T-cell (primary cell): Measurements from ENCODE around the gene FNIP2. TPM values are rescaled to one million over a fixed set of nuclear protein-coding genes. Genes with fewer than 3 reads are reported as not detected.

Source experiments
- ATAC-seq, 4 experiments: fragments of 200-7000 bp in 3 of 4; fragments of 150-1000 bp in 1 of 4; cut with Tn5 transposase; replicated peaks in 1 of 4; 1 replicate in 3 of 4; 2 replicates in 1 of 4; pipeline ENCODE4 v1.10.0; 2021; ENCODE audit warnings: moderate library complexity in 3 of 4, mild to moderate bottlenecking in 2 of 4, moderate number of reproducible peaks in 1 of 4
- CTCF ChIA-PET, 2 donors: fragments of 300-600 bp; sonication (Branson Sonifier 250); formaldehyde crosslinking; loops; one replicate each; lab custom pipeline; 2022; ENCODE audit warnings: antibody characterized with exemption in 2 of 2; lab: Charles Lee
- POLR2A ChIA-PET, 2 donors: fragments of 300-600 bp; sonication (Branson Sonifier 250); formaldehyde crosslinking; loops; one replicate each; lab custom pipeline; 2022; ENCODE audit warnings: antibody characterized with exemption in 2 of 2; lab: Charles Lee
- DNase-seq, 35 experiments: peaks; one replicate each; pipeline versions ENCODE4 v3.0.0 to v3.0.0-alpha.2; 2013 to 2023
- H3K27ac ChIP-seq: one replicate; pipeline ENCODE4 v1.5.1; 2013; ENCODE audit warnings: low read length
- H3K27me3 ChIP-seq, 2 experiments: replicated peaks in 1 of 2; 1 replicate in 1 of 2; 2 replicates in 1 of 2; pipeline versions ENCODE4 v1.6.1 to v1.7.0; 2013; ENCODE audit warnings: low read length in 1 of 2, mixed read lengths in 1 of 2; ENCODE audit not compliant: control insufficient read depth in 2 of 2, insufficient read depth in 2 of 2; ENCODE audit errors: extremely low read depth in 1 of 2
- H3K36me3 ChIP-seq, 2 donors: 1 replicate in 1 of 2; 2 replicates in 1 of 2; pipeline versions ENCODE4 v1.6.1 to v1.7.0; 2013; ENCODE audit warnings: low read length in 1 of 2; ENCODE audit not compliant: control insufficient read depth in 2 of 2, insufficient read depth in 1 of 2; ENCODE audit errors: extremely low read depth in 1 of 2
- H3K4me1 ChIP-seq, 2 experiments: 1 replicate in 1 of 2; 2 replicates in 1 of 2; pipeline versions ENCODE4 v1.6.1 to v1.7.0; 2013; ENCODE audit warnings: low read length in 2 of 2, mixed read lengths in 1 of 2; ENCODE audit not compliant: insufficient read depth in 2 of 2, control insufficient read depth in 1 of 2; ENCODE audit errors: extremely low read depth in 1 of 2
- H3K4me3 ChIP-seq, 2 donors: 1 replicate in 1 of 2; 2 replicates in 1 of 2; pipeline versions ENCODE4 v1.5.1 to v1.7.0; 2013; ENCODE audit warnings: mild to moderate bottlenecking in 2 of 2, low read length in 1 of 2, moderate library complexity in 1 of 2; ENCODE audit not compliant: control insufficient read depth in 1 of 2; ENCODE audit errors: extremely low read depth in 1 of 2
- H3K9me3 ChIP-seq: 2 replicates; pipeline ENCODE4 v1.7.0; 2013
- H3K27ac Mint-ChIP-seq, 2 donors: one replicate each; pipeline ENCODE4 v1.8.0; 2020 to 2021; ENCODE audit warnings: mild to moderate bottlenecking in 2 of 2, mixed read lengths in 2 of 2
- H3K27me3 Mint-ChIP-seq, 2 donors: one replicate each; pipeline ENCODE4 v1.8.0; 2021 to 2022; ENCODE audit warnings: mixed read lengths in 2 of 2
- H3K36me3 Mint-ChIP-seq: one replicate; pipeline ENCODE4 v1.8.0; 2021; ENCODE audit warnings: mixed read lengths
- H3K4me1 Mint-ChIP-seq, 3 donors: one replicate each; pipeline ENCODE4 v1.8.0; 2020 to 2022; ENCODE audit warnings: mixed read lengths in 3 of 3, mild to moderate bottlenecking in 1 of 3
- H3K4me3 Mint-ChIP-seq, 3 donors: one replicate each; pipeline ENCODE4 v1.8.0; 2020 to 2022; ENCODE audit warnings: mild to moderate bottlenecking in 3 of 3, mixed read lengths in 3 of 3, moderate library complexity in 3 of 3
- H3K9me3 Mint-ChIP-seq, 3 donors: one replicate each; pipeline ENCODE4 v1.8.0; 2020 to 2022; ENCODE audit warnings: mixed read lengths in 3 of 3
- WGBS: methylation state at CpG from one replicate; pipeline ENCODE4 v1.1.5; 2013; ENCODE audit warnings: missing lambda C conversion rate; ENCODE audit not compliant: insufficient coverage; 5-methylcytosine and 5-hydroxymethylcytosine counted together
- total RNA-seq, 35 experiments: library from RNA in 6 of 35; stranded (reverse) in 6 of 35; fragments of 120-200 nt in 1 of 35; gene quantifications; one replicate each; pipeline versions ENCODE4 v1.2.1 to v1.2.4 and lab custom pipeline; 2013 to 2026

FNIP2 gene
- total RNA-seq, 5 donors from 2014 or later (not counting 1 experiment from before 2014, with no cell fraction given) = 6.7 to 11.1 (median 10.7) TPM

- H3K9me3 ChIP-seq = no peaks in the 10 kb centered on the region
- peaks cover 11 to 34% of the 10 kb centered on the region in 2 experiments for H3K4me1 ChIP-seq
- Mint-ChIP-seq H3K27ac (no peak overlapping the region), H3K36me3 (peaks cover 46% of the 10 kb centered on the region), H3K27me3 (no peaks in the 10 kb centered on the region), H3K4me1 (peaks cover 36 to 43% (median 38%) of the 10 kb centered on the region in 3 donors), H3K4me3 (no peak overlapping the region), H3K9me3 (no peaks in the 10 kb centered on the region)
- DNase-seq = no peak
- no peaks in the 10 kb centered on the region for H3K27me3 ChIP-seq
- H3K27ac ChIP-seq = no peak overlapping the region
- ChIA-PET POLR2A (no interaction called here), CTCF (no interaction called here)
- no CpG with 5 or more reads among the region's 2 CpGs for WGBS
- no peak overlapping the region for H3K4me3 ChIP-seq
- H3K36me3 ChIP-seq = no peaks in the 10 kb centered on the region
- ATAC-seq = no peak
Measured at GRCh38 chr4:158829254-158829653, 60.4 kb downstream of the FNIP2 start.

- H3K4me1 Mint-ChIP-seq = peaks cover 0 to 7% (median 0%) of the 10 kb centered on the region in 3 donors
- no peak for ATAC-seq
- no peak overlapping the region for H3K4me3 Mint-ChIP-seq
- no peak overlapping the region for H3K27ac ChIP-seq
- H3K27ac Mint-ChIP-seq = peak overlapping the region in 1 of 2 donors; percentile 57
- POLR2A ChIA-PET = interaction anchor here in 1 of 2 donors (0.6 kb wide), 1 partner anchor 50 kb away, joined by 6 read pairs; no protein-coding TSS in a partner anchor
- H3K9me3 ChIP-seq = no peaks in the 10 kb centered on the region
- H3K9me3 Mint-ChIP-seq = no peaks in the 10 kb centered on the region
- peaks cover 65% of the 10 kb centered on the region for H3K36me3 Mint-ChIP-seq
- WGBS = no CpG with 5 or more reads among the region's 5 CpGs
- no peaks in the 10 kb centered on the region for H3K27me3 ChIP-seq
- no peaks in the 10 kb centered on the region for H3K27me3 Mint-ChIP-seq
- no peaks in the 10 kb centered on the region for H3K36me3 ChIP-seq
- peaks cover 0 to 5% of the 10 kb centered on the region in 2 experiments for H3K4me1 ChIP-seq
- DNase-seq = no peak
- CTCF ChIA-PET = no interaction called here
- H3K4me3 ChIP-seq = no peak overlapping the region
Measured at GRCh38 chr4:158833602-158834001, 64.8 kb downstream of the FNIP2 start.

GRCh38 chr4:158835226-158836001 lies 66.6 kb downstream of the FNIP2 start:
- H3K36me3 ChIP-seq = no peaks in the 10 kb centered on the region
- H3K27me3 Mint-ChIP-seq = no peaks in the 10 kb centered on the region
- no peak for ATAC-seq

GRCh38 chr4:158836002-158836369 lies 67.2 kb downstream of the FNIP2 start:
- Mint-ChIP-seq H3K36me3 (peaks cover 59% of the 10 kb centered on the region), H3K27ac (no peak overlapping the region), H3K4me3 (no peak overlapping the region), H3K9me3 (no peaks in the 10 kb centered on the region), H3K4me1 (no peaks in the 10 kb centered on the region), H3K27me3 (no peaks in the 10 kb centered on the region)
- ChIA-PET POLR2A (interaction anchor here (0.6 to 0.7 kb wide), 2 partner anchors 37 to 73 kb away, joined by 4 to 11 read pairs; no protein-coding TSS in a partner anchor), CTCF (interaction anchor here in 1 of 2 donors (0.7 kb wide), 1 partner anchor 135 kb away, joined by 3 read pairs; no protein-coding TSS in a partner anchor)
- Histone ChIP-seq H3K9me3 (no peaks in the 10 kb centered on the region), H3K4me1 (peaks cover 0 to 5% of the 10 kb centered on the region in 2 experiments), H3K27me3 (no peaks in the 10 kb centered on the region), H3K4me3 (no peak overlapping the region), H3K27ac (no peak overlapping the region), H3K36me3 (no peaks in the 10 kb centered on the region)
- 71% methylated on average over 1 of the region's 1 CpG for WGBS
- no peak for DNase-seq
- no peak for ATAC-seq

More at GRCh38 chr4:158835226-158836001, 66.6 kb downstream of the FNIP2 start:
- CTCF ChIA-PET = no interaction called here
- POLR2A ChIA-PET = interaction anchor here in 1 of 2 donors (0.6 kb wide), 1 partner anchor 73 kb away, joined by 4 read pairs; no protein-coding TSS in a partner anchor
- Mint-ChIP-seq H3K4me3 (no peak overlapping the region), H3K27ac (no peak overlapping the region), H3K36me3 (peaks cover 62% of the 10 kb centered on the region), H3K9me3 (no peaks in the 10 kb centered on the region), H3K4me1 (no peaks in the 10 kb centered on the region)
- no peaks in the 10 kb centered on the region for H3K9me3 ChIP-seq
- H3K27me3 ChIP-seq = no peaks in the 10 kb centered on the region
- no CpG with 5 or more reads among the region's 2 CpGs for WGBS
- no peak overlapping the region for H3K27ac ChIP-seq
- H3K4me3 ChIP-seq = no peak overlapping the region
- peaks cover 0 to 5% of the 10 kb centered on the region in 2 experiments for H3K4me1 ChIP-seq
- DNase-seq = no peak

GRCh38 chr4:158836828-158837449 lies 68.1 kb downstream of the FNIP2 start:
- no peak for ATAC-seq
- H3K36me3 ChIP-seq = peaks cover 0 to 3% of the 10 kb centered on the region in 2 donors
- peaks cover 0 to 5% of the 10 kb centered on the region in 2 experiments for H3K4me1 ChIP-seq
- no peaks in the 10 kb centered on the region for H3K9me3 ChIP-seq
- WGBS = 100% methylated on average over 1 of the region's 4 CpGs
- DNase-seq = no peak
- Mint-ChIP-seq H3K27ac (no peak overlapping the region), H3K4me1 (no peaks in the 10 kb centered on the region), H3K4me3 (no peak overlapping the region), H3K36me3 (peaks cover 62% of the 10 kb centered on the region), H3K9me3 (no peaks in the 10 kb centered on the region), H3K27me3 (no peaks in the 10 kb centered on the region)
- H3K4me3 ChIP-seq = no peak overlapping the region
- H3K27ac ChIP-seq = no peak overlapping the region
- ChIA-PET CTCF (interaction anchor here in 1 of 2 donors (0.7 to 1.2 kb wide), 2 partner anchors 14 to 134 kb away, joined by 3 read pairs; no protein-coding TSS in a partner anchor), POLR2A (interaction anchor here in 1 of 2 donors (0.7 kb wide), 1 partner anchor 38 kb away, joined by 11 read pairs; no protein-coding TSS in a partner anchor)
- no peaks in the 10 kb centered on the region for H3K27me3 ChIP-seq

GRCh38 chr4:158837527-158838141 lies 68.8 kb downstream of the FNIP2 start:
- Mint-ChIP-seq H3K27me3 (no peaks in the 10 kb centered on the region), H3K4me3 (no peak overlapping the region), H3K36me3 (peaks cover 60% of the 10 kb centered on the region), H3K4me1 (no peaks in the 10 kb centered on the region), H3K27ac (no peak overlapping the region), H3K9me3 (no peaks in the 10 kb centered on the region)
- ChIA-PET CTCF (interaction anchor here in 1 of 2 donors (1.2 kb wide), 1 partner anchor 14 kb away, joined by 3 read pairs; no protein-coding TSS in a partner anchor), POLR2A (no interaction called here)
- no peaks in the 10 kb centered on the region for H3K9me3 ChIP-seq
- no peak overlapping the region for H3K4me3 ChIP-seq
- no peak for ATAC-seq
- no peak overlapping the region for H3K27ac ChIP-seq
- peaks cover 0 to 5% of the 10 kb centered on the region in 2 experiments for H3K4me1 ChIP-seq
- peaks cover 0 to 3% of the 10 kb centered on the region in 2 donors for H3K36me3 ChIP-seq
- WGBS = 80% methylated on average over 1 of the region's 2 CpGs
- H3K27me3 ChIP-seq = no peaks in the 10 kb centered on the region
- DNase-seq = no peak
